GM21723 (cell line): Measurements from ENCODE around the gene GSTT2.
"Not testable (repeated sequence)": the region's sequence is repeated elsewhere in the genome, so short reads cannot be mapped to it uniquely, and the experiment has no call there.

Experiments used
- ATAC-seq: cut with Tn5 transposase; IDR thresholded peaks from one replicate; pipeline ENCODE4 v1.9.1; 2021; ENCODE audit warnings: mild to moderate bottlenecking, moderate library complexity; ENCODE audit not compliant: unreplicated experiment

The GSTT2 gene

DNA sequence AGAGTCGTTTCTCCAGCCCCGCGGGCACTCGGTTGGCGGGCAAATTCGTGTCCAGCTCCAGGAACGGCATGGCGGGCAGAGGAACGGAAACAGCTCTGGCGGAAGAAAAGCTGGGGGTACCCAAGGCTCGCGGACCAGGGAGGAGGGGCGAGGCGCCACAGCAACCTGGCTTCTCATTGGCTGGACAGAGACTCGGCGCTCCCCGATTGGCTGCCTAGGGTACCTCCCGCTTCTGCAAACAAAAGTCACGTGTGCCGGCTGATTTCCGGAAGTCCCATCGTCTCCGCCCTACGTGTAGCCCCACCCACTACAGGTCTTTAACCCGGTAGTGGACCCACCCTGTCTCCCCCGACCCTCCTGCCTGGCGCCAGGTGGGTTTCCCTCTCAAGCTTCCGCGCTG lies 5.6 kb upstream of the GSTT2 start, which contains the start of gene DDT:
Gene DDT (minus strand): TSS at position 97 of the 400 bp plus-strand sequence. CDS start 27 bp downstream, at position 70.
- peak; percentile 85 for ATAC-seq

DNA sequence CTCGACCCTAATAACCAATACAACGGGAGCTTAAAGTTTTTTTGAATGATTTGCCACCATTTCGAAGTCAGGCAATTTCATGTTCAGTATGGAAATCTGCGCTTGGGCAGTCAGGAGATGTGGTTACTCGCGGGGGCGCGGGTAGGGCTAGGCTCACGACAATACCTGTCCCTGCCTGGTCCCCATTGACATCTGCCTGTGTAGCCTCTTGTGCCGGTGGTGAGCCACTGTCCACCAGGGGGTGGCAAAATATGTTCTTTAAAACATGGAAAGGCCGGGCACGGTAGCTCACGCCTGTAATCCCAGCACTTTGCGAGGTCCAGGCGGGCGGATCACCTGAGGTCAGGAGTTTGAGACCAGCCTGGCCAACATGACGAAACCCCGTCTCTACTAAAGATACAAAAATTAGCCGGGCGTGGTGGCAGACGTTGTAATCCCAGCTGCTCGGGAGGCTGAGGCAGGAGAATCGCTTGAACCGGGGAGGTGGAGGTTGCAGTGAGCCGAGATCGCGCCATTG lies 5.0 kb upstream of the GSTT2 start:
- ATAC-seq: not testable (repeated sequence)

DNA sequence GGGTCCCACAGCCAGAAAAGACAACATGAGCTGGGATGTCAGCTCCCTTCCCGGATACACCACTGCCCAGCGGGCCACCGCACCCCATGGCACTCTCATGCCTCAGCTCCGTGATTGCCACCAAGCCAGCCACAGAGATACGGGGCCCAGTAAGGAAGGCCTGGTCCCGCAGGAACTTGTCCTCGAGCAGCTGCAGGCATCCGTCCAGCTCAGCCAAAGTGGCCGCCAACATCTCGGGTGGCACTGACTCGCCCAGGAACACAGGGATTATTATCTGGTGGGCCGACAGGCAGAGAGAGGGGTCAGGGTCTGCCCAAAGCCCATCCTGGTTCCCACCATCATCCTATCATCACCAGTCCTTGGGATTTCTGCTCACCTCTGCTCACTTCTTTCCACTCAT lies 2.6 kb upstream of the GSTT2 start:
- not testable (repeated sequence) for ATAC-seq

DNA sequence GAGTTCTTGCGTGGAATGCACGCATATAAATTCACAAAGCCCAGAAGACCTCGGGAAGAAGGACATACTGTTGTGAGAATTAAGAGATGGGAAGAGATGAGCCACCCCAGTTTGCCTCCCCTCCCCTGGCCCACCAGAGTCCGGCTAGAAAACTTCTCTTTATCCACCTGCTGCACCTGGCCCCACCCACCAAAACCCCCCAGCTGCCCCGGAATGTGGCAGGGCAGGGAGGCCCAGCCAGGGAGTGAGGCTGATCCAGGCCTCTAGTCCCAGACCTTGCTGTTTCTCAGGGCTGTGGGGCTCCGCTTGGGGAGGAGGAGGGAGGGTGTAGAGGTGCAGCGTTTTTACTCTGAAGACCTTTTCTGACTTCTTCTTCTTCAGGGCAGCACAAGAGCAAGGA lies 633 bp downstream of the GSTT2 start:
- not testable (repeated sequence) for ATAC-seq

DNA sequence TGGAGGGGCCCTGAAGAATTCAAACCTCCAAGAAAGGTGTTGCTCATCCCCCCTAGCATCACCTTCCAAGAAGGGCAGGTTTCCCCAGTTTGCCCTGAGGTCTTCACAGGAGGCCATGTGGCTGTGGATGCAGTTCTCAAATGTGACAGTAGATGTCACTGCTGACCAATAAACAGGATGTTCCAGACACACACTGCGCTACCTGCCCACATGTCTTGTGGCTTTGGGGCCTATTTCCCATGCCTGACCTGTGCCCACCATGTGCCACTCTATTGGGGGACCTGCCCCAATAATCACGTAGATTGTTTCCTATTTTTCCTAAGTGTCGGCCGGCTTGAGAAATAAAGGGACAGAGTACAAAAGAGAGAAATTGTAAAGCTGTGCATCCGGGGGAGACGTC lies 4.5 kb downstream of the GSTT2 start:
- ATAC-seq: no peak

DNA sequence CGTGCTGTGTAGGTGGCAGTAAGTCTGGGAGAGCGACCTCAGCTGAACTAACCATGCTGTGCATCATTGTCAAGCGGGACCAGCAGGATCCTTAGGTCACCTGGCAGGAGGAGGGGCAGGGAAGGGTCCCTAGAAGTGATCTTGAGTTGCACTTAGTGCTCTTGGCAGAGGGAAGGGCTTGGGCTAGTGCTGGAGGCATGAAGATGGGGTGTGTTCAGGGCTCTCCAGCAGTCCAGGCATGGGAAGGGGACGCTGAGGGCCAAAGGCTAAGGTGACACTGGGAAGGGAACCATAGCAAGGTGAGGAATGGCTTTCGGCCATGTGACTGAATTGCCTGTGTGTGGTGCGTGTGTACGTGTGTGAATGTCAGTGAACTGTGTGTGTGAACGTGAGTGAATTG lies 6.2 kb downstream of the GSTT2 start:
- not testable (repeated sequence) for ATAC-seq

DNA sequence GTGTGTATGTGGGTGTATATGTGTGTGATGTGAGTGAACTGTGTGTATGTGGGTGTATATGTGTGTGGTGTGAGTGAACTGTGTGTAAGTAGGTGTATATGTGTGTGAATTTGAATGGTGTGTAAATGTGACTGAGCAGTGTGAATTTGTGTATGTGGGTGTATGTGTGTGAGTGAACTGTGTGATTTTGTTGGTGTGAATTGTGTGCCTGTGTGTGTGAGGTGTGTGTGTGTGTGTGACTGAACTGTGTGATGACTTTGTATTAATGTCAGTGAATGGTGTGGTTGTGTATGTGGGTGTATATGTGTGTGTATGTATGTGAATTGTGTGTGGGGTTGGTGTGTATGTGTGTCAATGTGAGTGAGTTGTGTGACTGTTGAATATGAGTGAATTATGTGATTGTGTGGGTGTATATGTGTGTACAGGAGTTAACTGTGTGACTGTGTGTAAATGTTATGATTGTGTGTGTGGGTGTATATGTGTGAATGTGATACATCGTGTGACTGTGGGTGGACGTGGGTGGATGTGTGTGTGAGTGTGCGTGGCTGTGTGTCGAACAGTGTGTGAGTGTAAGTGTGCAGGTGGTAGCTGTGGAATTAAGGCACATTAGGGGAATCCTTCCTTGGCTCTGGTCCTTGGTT lies 6.7 kb downstream of the GSTT2 start:
- ATAC-seq: not testable (repeated sequence)

DNA sequence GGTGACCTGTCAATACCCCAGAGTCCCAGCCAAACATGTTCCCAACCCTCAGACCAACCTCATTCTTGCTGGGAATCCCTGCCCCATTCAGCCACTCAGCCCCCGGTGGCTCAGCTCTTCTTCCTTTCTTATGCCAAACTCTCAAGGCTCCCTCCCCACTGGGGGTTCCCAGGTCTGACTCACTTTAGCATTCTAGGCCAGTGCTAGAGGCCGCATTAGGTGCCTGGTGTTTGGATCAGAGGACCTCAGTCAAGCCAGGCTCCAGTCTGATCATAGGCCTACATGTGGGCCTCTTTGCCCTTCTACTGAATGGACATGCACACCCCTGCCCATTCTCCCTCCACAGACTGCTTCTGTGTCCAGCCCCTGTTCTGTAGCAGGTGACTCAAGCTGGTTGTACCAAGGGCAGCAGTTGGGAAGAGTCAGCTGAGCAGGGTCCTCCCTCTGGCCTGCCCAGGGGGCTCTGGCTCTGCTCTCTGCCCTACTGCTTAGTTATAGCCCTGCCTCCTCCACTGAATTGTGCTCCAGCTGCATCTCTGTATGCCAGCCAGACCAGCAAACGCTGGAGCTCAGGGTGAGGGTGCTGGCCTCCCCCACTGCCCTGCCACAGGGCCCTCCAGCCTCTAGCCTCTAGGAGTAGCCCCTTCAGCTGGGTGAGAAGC lies 9.8 kb downstream of the GSTT2 start:
- ATAC-seq: not testable (repeated sequence)

DNA sequence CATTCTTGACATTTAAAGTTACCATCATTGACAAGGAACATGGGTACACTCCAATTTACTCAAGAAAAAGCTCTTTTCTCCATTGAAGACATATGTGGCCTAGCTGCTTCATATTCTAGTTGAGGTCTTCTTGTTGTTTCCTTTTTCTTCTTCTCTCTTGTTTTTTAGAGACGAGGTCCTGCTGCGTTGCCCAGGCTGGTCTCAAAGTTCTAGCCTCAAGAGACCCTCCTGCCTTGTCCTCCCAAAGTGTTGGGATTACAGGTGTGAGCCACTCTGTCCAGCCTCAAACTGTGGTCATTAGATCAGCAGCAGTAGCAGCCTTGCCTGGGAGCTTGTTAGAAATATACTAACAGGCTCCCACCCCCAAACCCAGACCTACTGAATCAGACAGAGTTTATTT lies 13.1 kb downstream of the GSTT2 start:
- not testable (repeated sequence) for ATAC-seq

DNA sequence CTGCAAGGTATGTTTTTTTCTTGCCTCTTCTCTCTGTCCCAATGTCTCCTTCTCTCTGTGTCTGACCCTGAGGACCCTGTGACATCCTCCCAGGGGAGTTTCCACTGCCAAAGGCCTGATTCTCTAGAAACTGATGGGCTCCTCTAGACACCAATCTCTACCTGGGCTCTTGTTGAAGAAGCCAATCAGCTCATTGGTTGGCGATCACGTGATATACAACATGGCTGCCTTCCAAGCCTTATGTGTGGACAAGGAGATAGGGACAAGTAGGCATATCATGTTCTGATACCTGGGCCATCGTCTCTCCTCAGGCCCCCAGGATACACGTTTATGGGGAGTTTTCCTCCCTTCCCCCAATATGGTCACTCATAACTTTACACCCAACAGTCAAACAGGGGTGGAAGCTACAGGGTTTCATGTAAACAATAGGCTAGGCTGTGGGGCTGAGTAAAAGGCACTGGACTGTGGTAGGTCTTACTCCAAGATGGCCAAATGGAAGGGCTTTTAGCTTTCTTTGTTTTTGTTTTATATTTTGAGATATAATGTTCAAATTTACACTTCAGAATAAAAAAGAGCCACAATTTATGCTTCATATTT lies 13.7 kb downstream of the GSTT2 start:
- not testable (repeated sequence) for ATAC-seq

DNA sequence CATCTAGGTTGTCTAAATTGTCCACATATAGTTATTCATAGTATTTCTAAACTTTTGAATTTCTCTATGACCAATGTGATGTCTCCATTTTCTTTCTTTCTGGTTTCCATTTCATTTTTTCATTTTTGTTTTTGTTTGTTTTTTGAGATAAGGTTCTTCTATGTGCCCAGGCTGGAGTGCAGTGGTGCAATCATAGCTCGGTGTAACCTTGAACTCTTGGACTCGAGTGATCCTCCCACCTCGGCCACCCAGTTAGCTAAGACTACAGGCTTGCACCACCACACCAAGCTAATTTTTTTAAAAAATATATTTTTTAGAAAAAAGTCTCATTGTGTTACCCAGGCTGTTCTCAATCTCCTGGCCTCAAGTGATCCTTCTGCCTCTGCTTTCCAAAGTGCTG lies 17.2 kb downstream of the GSTT2 start:
- ATAC-seq: no peak

DNA sequence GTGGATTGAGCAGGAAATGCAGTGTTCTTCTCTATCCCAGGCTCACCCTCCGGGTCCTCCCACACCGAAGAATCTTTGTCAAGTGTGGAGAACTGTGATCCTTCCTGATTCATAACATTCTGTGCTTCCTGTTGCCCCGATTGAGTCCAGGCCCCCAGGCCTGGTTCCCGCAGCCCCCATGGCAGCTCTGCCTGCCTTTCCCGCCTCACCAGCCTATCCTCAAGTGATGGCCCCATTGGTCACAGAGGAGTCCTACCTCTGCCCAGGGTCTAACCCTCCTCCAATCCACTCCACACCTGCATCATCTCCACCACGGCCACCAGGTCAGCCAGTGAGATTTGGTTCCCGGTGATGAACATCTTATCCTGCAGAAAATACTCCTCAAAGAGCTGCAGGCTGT lies 19.8 kb downstream of the GSTT2 start:
- not testable (repeated sequence) for ATAC-seq

DNA sequence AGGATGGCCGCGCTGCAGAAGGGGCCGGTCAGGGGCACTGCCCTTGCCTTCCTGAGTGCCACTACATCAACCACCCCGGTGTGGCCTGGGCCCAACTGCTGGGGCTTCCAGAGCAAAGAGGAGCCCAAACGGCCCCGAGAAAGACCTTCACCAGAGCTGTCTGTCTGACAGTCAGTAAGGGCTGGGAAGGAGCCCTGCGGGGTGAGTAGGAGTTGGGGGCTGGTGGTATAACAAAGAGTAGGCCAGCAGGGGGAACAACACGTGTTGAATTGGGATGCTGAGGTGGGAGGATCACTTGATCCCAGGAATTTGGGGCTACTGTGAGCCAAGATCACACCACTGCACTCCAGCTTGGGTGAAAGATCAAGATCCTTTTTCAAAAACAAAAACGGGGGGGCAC lies 21.4 kb downstream of the GSTT2 start:
- no peak for ATAC-seq

DNA sequence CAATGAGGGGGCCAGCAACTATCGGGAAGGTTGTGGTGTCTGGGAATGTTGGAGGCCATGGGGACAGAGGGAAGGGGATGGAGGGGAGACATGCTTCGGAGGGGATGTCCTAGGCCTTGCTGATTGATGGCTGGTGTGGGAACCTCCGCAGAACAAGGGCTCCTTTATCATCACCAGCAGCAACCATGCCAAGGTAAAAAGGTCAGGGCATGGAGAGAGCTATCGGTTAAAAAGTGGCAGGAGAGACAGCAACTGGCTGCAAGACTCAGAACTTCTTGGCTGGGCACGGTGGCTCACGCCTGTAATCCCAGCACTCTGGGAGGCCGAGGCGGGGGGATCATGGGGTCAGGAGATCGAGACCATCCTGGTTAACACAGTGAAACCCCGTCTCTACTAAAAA lies 22.3 kb downstream of the GSTT2 start:
- no peak for ATAC-seq

DNA sequence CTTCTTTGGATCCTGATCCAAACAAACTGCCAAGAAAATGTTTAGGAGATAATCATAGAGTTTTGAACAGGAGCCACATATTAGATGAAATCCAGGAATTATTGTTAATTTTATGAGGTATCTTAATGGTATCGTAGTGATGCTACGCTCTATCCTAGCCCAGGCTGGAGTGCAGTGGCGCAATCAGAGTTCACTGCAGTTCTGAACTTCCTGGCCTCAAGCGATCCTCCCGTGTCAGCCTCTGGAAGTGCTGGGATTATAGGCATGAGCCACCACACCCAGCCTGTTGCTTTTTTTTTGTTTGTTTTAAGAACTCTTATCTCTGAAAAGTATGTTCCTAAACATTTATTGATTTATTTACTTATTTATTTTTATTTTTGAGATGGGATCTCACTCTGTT lies 22.9 kb downstream of the GSTT2 start:
- ATAC-seq: no peak

DNA sequence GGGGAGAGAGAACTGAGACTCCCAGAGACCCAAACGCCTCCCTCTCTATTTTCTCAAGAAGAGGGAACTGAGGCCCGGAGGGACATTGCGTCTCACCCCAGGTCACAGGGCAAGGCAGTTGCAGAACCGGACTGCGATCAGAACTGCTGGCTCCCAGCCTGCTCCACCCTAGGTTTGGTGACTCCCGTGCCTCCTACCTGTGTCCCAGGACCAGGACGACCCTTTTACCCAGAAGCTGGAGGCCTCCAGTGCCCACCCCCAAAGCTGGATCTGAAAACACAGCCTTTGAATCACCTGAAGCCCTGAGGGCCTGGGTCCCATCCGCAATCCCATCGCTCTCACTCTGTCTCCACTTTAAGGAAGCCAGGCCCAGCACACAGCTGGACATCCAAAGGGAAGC lies 24.0 kb downstream of the GSTT2 start:
- ATAC-seq: no peak

DNA sequence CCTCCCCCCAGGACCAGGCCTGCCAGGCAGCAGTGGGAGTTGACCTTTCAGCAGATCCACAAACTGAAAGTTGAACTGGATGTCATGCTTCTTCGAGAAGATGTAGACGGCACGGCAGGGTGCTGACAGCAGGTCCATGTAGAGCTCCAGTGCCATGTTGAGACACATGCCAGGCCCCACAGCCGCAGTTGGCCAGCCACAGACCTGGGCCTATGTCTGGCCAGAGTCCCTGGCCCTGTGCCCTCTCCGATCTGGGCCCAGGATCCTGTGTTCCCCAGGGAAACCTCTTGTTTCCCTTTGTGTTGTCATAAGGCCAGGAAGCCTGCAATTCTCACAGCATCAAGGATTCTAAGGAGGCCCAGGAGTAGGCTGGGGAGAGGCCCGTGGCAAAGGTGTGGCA lies 25.3 kb downstream of the GSTT2 start, which contains the start of gene GSTT4:
Gene GSTT4 (minus strand): TSS at position 253 of the 400 bp plus-strand sequence. CDS start 97 bp downstream, at position 156.
- no peak for ATAC-seq

DNA sequence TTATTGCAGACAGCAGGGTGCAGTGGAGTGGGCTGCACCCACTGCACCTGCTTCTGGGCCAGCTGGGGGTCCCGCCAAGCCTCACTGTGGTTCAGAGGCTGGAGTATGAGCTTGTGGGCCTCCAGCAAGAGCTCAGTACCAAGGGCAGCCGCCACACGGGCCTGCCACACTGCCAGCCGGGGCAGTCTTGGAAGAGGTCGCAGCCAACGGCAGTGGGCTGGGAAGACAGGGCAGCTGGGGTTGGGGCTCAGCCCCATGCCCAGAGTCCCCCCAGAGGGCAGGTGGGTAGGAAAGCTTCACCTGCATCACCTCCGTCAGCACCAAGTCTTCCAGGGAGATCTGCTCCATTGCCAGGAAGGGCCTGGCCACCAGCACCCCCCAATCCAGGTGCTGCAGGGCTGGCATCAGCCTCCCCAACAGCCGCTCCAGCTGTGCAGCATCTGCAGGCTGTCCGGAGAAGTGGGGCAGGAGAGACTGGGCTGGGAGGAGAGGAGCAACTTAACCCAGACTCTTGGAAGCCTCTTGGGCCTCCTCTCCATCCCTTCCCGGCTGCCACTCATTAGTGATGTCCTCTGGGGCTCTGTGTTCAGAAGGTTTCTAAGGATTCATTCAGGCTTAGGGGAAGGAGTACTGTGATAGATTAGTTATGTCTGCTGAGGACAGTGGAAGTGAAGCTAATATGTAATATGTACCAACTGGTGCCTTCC lies 26.4 kb downstream of the GSTT2 start:
- no peak for ATAC-seq

DNA sequence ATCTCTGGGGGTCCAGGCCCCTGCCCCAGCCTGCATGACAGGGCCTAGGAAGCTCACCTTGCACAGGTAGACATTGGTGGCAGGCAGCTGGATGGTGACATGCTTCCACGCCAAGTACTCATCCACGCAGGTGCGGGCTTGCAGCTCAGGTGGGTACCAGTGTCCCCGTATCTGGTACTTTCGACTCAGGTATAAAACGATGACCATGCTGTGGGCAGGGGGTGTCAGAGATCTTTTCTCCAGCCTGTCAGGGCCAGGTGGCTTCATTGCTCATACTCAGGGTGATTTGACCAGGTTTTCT lies 26.9 kb downstream of the GSTT2 start:
- no peak for ATAC-seq

DNA sequence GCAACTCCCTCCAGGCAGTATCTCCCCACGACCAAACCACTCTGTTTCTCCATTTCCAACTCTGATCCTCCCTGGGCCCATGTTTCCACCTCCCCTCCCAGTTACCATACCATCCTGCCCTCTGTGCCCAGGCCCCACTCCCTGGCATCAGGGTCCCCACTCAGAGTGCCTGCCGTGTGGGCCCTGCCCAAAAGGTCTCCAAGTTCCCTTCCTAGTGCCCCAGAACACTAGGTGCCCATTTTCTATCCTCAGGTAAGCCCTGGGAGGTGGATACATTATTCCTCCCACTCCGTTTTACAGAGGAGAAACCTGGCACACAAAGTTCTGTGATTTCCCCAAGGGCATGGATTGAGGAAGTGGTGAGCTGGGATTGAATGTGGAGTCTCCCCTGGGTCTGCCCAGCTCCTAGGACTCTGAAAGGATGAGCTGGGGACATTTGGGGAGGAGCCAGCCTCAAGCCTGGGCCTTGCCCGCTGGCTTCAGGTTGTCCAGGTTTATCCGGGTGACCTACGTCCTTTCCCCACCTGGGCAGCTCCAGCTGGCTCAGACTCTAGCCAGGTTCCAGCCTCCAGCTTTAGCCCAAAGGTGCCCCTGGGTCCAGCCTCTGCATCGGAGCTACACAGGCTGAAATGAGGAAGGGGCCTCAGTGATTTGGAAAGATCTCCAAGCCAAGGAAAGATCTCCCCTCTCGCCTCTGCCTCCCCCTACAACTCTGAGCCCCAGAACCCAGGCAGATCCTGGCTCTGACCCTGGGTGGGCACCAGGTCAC lies 27.5 kb downstream of the GSTT2 start:
- no peak for ATAC-seq

DNA sequence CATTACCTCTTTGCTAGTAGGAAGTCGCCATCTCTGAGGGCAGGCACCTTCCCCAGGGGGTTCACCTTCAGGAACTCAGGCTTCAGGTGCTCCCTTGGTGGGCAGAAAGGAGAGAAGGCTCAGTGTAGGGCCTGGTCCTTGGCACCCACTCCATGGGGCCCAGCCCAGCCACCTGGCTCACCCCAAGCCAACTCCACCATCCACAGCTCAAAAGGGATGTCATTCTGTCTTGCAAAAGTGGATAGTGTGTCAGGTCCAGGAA lies 28.0 kb downstream of the GSTT2 start:
- no peak for ATAC-seq
